ENCODE measurements around the gene CYP27C1.

DNA sequence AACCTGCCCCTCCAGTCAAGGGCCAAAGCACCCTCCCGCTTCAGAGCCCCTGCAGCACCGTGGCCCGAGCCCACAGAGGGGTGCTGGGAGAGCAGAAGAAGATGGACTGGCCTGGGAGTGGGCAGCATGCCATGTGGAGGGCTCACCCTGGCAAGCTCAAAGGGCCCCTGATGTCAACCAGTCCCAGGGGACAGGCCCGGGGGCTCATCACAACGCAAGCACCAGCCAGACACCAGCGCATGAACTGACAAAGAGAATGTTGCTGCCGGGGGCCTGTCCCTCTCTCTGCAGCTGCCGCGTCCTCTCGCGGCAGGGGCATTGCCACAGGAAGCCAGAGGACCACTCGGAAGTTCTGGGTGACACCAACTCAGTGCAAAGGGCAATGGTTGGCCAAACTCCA, 82.9 kb downstream of the CYP27C1 start:
- no peak for TF ChIP-seq EZH2 (IDR thresholded peaks at IDR 0.05; ENCODE audit: borderline replicate concordance, insufficient read depth, low read length, poor library complexity, severe bottlenecking)
- TF ChIP-seq, protein P1, sequence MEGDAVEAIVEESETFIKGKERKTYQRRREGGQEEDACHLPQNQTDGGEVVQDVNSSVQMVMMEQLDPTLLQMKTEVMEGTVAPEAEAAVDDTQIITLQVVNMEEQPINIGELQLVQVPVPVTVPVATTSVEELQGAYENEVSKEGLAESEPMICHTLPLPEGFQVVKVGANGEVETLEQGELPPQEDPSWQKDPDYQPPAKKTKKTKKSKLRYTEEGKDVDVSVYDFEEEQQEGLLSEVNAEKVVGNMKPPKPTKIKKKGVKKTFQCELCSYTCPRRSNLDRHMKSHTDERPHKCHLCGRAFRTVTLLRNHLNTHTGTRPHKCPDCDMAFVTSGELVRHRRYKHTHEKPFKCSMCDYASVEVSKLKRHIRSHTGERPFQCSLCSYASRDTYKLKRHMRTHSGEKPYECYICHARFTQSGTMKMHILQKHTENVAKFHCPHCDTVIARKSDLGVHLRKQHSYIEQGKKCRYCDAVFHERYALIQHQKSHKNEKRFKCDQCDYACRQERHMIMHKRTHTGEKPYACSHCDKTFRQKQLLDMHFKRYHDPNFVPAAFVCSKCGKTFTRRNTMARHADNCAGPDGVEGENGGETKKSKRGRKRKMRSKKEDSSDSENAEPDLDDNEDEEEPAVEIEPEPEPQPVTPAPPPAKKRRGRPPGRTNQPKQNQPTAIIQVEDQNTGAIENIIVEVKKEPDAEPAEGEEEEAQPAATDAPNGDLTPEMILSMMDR (IDR thresholded peaks at IDR 0.05; ENCODE audit: poor library complexity, severe bottlenecking), result no peak
- no peak for TF ChIP-seq MXI1 (conservative IDR thresholded peaks at IDR 0.05; ENCODE audit: poor library complexity, severe bottlenecking)
- TF ChIP-seq RAD21 (conservative IDR thresholded peaks at IDR 0.05), result no peak
- no peak for TF ChIP-seq EP300 (conservative IDR thresholded peaks at IDR 0.05; ENCODE audit: poor library complexity, severe bottlenecking)
- no peak for TF ChIP-seq POLR2AphosphoS5 (IDR thresholded peaks at IDR 0.05)
- no peak for TF ChIP-seq TAF1 (IDR thresholded peaks at IDR 0.05; ENCODE audit: low read depth)
- TF ChIP-seq, protein P2, sequence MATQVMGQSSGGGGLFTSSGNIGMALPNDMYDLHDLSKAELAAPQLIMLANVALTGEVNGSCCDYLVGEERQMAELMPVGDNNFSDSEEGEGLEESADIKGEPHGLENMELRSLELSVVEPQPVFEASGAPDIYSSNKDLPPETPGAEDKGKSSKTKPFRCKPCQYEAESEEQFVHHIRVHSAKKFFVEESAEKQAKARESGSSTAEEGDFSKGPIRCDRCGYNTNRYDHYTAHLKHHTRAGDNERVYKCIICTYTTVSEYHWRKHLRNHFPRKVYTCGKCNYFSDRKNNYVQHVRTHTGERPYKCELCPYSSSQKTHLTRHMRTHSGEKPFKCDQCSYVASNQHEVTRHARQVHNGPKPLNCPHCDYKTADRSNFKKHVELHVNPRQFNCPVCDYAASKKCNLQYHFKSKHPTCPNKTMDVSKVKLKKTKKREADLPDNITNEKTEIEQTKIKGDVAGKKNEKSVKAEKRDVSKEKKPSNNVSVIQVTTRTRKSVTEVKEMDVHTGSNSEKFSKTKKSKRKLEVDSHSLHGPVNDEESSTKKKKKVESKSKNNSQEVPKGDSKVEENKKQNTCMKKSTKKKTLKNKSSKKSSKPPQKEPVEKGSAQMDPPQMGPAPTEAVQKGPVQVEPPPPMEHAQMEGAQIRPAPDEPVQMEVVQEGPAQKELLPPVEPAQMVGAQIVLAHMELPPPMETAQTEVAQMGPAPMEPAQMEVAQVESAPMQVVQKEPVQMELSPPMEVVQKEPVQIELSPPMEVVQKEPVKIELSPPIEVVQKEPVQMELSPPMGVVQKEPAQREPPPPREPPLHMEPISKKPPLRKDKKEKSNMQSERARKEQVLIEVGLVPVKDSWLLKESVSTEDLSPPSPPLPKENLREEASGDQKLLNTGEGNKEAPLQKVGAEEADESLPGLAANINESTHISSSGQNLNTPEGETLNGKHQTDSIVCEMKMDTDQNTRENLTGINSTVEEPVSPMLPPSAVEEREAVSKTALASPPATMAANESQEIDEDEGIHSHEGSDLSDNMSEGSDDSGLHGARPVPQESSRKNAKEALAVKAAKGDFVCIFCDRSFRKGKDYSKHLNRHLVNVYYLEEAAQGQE (IDR thresholded peaks at IDR 0.05; ENCODE audit: borderline replicate concordance), result no peak

Data from neural cell (in vitro differentiated cells).